ENCODE results near the gene MTIF2.

The MTIF2 gene, protein sequence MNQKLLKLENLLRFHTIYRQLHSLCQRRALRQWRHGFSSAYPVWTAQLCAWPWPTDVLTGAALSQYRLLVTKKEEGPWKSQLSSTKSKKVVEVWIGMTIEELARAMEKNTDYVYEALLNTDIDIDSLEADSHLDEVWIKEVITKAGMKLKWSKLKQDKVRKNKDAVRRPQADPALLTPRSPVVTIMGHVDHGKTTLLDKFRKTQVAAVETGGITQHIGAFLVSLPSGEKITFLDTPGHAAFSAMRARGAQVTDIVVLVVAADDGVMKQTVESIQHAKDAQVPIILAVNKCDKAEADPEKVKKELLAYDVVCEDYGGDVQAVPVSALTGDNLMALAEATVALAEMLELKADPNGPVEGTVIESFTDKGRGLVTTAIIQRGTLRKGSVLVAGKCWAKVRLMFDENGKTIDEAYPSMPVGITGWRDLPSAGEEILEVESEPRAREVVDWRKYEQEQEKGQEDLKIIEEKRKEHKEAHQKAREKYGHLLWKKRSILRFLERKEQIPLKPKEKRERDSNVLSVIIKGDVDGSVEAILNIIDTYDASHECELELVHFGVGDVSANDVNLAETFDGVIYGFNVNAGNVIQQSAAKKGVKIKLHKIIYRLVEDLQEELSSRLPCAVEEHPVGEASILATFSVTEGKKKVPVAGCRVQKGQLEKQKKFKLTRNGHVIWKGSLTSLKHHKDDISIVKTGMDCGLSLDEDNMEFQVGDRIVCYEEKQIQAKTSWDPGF

DNA sequence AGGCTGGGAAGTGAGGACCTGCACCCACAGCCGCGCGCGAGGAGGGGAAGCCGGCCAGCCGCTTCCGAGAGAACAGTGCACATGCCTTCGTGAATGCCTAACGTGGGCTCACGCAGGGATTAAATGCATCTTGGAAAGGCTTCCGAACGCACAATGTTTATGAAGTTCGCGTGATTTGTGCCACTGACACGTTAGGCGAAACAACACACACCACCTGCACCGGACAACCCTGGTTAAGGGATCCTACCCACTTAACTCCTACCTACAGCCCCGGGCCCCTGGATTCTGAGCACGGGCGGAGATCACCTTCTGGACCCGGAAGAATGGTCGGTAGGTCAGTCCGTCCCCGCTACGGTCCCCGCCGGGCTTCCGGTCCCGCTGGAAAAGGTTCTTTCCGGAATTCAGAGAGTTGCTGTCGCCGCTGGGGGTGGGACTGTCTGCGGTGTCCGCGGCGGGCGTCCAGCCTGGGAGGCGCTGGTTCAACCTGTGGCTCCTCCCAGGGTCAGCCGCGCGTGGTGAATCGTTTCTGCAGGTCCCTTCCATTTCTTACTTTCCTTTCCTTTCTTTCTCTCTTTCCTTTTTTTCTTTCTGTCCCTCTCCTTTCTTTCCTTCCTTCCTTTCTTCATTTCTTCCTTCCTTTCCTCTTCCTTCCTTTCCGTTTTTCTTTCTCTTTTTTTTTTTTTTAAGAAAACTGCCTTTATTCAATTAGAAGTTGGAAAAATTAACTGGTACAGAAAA is at the start of gene MTIF2:
TSS of gene MTIF2 (minus strand) at position 325 of the 738 bp plus-strand sequence. CDS start 5,373 bp downstream, outside the sequence.
- peak; percentile 98 for DNase-seq (ENCODE audit: low read depth)
- TF ChIP-seq POLR2A (IDR thresholded peaks at IDR 0.05; ENCODE audit: extremely low read depth, insufficient read length) (peak; percentile 94), MYC (IDR thresholded peaks at IDR 0.05; ENCODE audit: low read depth, low read length) (peak; percentile 76)
- TF ChIP-seq, protein P1, sequence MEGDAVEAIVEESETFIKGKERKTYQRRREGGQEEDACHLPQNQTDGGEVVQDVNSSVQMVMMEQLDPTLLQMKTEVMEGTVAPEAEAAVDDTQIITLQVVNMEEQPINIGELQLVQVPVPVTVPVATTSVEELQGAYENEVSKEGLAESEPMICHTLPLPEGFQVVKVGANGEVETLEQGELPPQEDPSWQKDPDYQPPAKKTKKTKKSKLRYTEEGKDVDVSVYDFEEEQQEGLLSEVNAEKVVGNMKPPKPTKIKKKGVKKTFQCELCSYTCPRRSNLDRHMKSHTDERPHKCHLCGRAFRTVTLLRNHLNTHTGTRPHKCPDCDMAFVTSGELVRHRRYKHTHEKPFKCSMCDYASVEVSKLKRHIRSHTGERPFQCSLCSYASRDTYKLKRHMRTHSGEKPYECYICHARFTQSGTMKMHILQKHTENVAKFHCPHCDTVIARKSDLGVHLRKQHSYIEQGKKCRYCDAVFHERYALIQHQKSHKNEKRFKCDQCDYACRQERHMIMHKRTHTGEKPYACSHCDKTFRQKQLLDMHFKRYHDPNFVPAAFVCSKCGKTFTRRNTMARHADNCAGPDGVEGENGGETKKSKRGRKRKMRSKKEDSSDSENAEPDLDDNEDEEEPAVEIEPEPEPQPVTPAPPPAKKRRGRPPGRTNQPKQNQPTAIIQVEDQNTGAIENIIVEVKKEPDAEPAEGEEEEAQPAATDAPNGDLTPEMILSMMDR (IDR thresholded peaks at IDR 0.05; ENCODE audit: low read depth, low read length): no peak
- TF ChIP-seq, protein P2, sequence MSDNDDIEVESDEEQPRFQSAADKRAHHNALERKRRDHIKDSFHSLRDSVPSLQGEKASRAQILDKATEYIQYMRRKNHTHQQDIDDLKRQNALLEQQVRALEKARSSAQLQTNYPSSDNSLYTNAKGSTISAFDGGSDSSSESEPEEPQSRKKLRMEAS (IDR thresholded peaks at IDR 0.05; ENCODE audit: low read depth, low read length): peak; percentile 49
- H3K4me3 ChIP-seq (ENCODE audit: low read depth, low read length): peak within 1 kb of the TSS; percentile 91

DNA sequence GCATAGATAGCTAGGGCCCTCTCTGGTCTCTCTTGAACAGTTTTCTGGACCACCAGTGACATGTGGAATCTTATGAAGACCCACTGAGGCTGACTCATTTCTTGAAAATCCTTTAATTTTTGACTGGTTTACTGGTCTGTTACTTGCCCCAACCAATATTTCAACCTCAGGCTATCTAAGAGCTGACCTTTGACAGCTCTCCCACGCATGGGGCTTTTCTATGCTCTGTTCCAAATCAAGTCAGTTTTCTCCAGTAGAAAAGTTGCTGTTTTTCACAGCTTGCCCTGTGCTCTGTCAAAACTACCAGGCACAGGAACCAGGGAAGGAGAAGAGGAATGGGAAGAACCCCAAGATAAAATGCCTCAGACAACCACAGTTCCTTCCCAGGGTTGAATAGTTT is 46.0 kb upstream of the MTIF2 start:
- TF ChIP-seq, protein P2 (IDR thresholded peaks at IDR 0.05; ENCODE audit: low read depth, low read length): no peak
- TF ChIP-seq MYC (IDR thresholded peaks at IDR 0.05; ENCODE audit: low read depth, low read length) (no peak), POLR2A (IDR thresholded peaks at IDR 0.05; ENCODE audit: extremely low read depth, insufficient read length) (no peak)
- TF ChIP-seq, protein P1 (IDR thresholded peaks at IDR 0.05; ENCODE audit: low read depth, low read length): no peak

DNA sequence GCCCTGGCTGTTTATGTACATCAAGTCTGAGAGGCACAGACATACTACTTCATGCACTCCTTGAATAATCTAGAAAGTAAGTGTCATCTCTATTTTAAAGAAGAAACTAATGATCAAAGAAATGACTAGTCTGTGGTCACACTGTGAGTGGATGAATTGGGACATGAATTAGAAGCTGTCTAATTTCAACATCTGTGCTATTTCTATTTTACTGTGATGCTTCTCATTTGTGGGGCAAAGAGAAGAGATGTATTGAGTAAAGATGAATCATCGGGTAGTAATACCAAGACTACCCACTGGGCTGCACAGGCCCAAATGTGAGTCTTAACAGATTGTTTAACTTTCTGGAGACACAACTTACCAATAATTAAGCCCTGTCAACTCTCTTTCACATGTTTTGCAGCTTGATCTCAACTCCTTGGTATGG is 42.4 kb upstream of the MTIF2 start:
- peak; percentile 52 for DNase-seq (ENCODE audit: low read depth)
- TF ChIP-seq MYC (IDR thresholded peaks at IDR 0.05; ENCODE audit: low read depth, low read length) (no peak), POLR2A (IDR thresholded peaks at IDR 0.05; ENCODE audit: extremely low read depth, insufficient read length) (no peak)
- TF ChIP-seq, protein P1 (IDR thresholded peaks at IDR 0.05; ENCODE audit: low read depth, low read length): peak; percentile 23
- TF ChIP-seq, protein P2 (IDR thresholded peaks at IDR 0.05; ENCODE audit: low read depth, low read length): no peak
- no peak overlapping the region for H3K4me3 ChIP-seq (ENCODE audit: low read depth, low read length)

More for the DNA sequence above, 46.0 kb upstream of the MTIF2 start:
- DNase-seq (ENCODE audit: low read depth): no peak
- H3K4me3 ChIP-seq (ENCODE audit: low read depth, low read length): no peak overlapping the region

DNA sequence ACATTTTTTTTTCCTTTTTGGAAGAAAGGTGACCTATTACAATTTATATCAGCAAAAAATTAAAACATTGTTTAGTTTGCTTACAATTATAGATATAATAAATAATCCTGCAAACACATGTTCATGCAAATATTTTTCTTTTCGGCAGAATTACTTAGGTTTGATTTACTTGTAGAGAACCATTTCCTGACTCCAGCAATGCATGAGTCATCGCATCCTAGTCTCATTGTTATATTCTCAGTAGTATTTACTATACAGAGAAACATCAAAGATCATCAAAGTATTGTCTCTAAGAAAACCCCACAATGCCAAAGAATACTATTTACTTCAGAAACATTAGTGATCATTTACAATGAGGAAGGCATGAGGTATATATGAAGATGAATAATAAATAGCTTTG is 40.4 kb upstream of the MTIF2 start:
- TF ChIP-seq MYC (IDR thresholded peaks at IDR 0.05; ENCODE audit: low read depth, low read length): no peak
- no peak for TF ChIP-seq POLR2A (IDR thresholded peaks at IDR 0.05; ENCODE audit: extremely low read depth, insufficient read length)
- DNase-seq (ENCODE audit: low read depth): no peak
- no peak overlapping the region for H3K4me3 ChIP-seq (ENCODE audit: low read depth, low read length)

DNA sequence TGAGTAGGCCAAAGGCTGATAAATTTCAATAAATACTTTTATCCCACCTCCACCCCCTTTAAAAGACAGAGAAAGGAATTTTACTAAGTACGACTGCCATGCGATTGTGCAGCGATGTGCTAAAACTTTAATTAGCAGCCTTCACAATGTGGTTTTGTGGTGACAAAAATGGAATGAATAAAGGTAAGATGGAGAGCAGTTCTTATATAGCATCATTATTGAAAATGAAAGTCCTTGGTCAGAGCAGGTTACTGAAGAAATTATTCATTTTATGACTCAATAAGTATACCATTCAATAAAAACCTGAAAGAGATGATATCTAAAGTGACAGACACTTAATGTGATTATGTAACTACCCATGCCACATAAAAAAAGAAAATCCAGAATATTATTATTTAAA is 33.2 kb upstream of the MTIF2 start:
- TF ChIP-seq, protein P1 (IDR thresholded peaks at IDR 0.05; ENCODE audit: low read depth, low read length): no peak
- TF ChIP-seq, protein P2 (IDR thresholded peaks at IDR 0.05; ENCODE audit: low read depth, low read length): no peak
- TF ChIP-seq MYC (IDR thresholded peaks at IDR 0.05; ENCODE audit: low read depth, low read length) (no peak), POLR2A (IDR thresholded peaks at IDR 0.05; ENCODE audit: extremely low read depth, insufficient read length) (no peak)
- no peak overlapping the region for H3K4me3 ChIP-seq (ENCODE audit: low read depth, low read length)
- no peak for DNase-seq (ENCODE audit: low read depth)
